CD8-positive, alpha-beta memory T cell (primary cell): ENCODE data around the gene CD244. TPM values are rescaled to one million over a fixed set of nuclear protein-coding genes. Genes with fewer than 3 reads are reported as not detected.

ENCODE experiments used
- polyA plus RNA-seq: library from polyadenylated mRNA; unstranded; fragments of 300-500 nt; fragmentation: Illumina TruSeq; gene quantifications from one replicate; pipeline ENCODE4 v1.2.3, GENCODE V29; 2021
- total RNA-seq, 2 experiments: library from RNA; stranded (reverse); gene quantifications; one replicate each; pipeline ENCODE4 v1.2.3, GENCODE V29; 2021

Gene CD244
- total and polyA plus RNA-seq, 3 experiments from 2014 or later = 1.8 to 40.7 (median 1.9) TPM

Other genes starting within 250 kb of the CD244 start
- 10 to 100 TPM; 74.0 to 75.0 TPM for gene SLAMF1, start 215.8 kb downstream of the CD244 start, total RNA-seq
- 48.5 TPM for gene SLAMF1, start 215.8 kb downstream of the CD244 start, polyA plus RNA-seq
- 100 to 1,000 TPM; 224 to 234 TPM for gene CD48, start 151.1 kb downstream of the CD244 start, total RNA-seq
- gene CD48, start 151.1 kb downstream of the CD244 start, polyA plus RNA-seq = 250 TPM
- gene SLAMF7, start 123.6 kb downstream of the CD244 start, total RNA-seq = 10 to 100 TPM; 79.5 to 97.4 TPM
- 165 TPM for gene SLAMF7, start 123.6 kb downstream of the CD244 start, polyA plus RNA-seq
- 10 to 100 TPM; 16.4 to 16.5 TPM for gene LY9, start 66.7 kb downstream of the CD244 start, total RNA-seq
- 206 TPM for gene LY9, start 66.7 kb downstream of the CD244 start, polyA plus RNA-seq
- not detected for gene ITLN1, start 22.3 kb upstream of the CD244 start, total RNA-seq
- not detected for gene ITLN1, start 22.3 kb upstream of the CD244 start, polyA plus RNA-seq
- not detected for gene ITLN2, start 91.9 kb upstream of the CD244 start, total RNA-seq
- not detected for gene ITLN2, start 91.9 kb upstream of the CD244 start, polyA plus RNA-seq
- gene F11R, start 158.3 kb upstream of the CD244 start, total RNA-seq = 10 to 100 TPM; 11.6 to 14.1 TPM
- gene F11R, start 158.3 kb upstream of the CD244 start, polyA plus RNA-seq = 18.3 TPM
- gene TSTD1, start 176.1 kb upstream of the CD244 start, total RNA-seq = 10 to 100 TPM; 40.2 to 46.1 TPM
- gene TSTD1, start 176.1 kb upstream of the CD244 start, polyA plus RNA-seq = 288 TPM
- 10 to 100 TPM; 63.3 to 67.7 TPM for gene USF1, start 183.1 kb upstream of the CD244 start, total RNA-seq
- 6.7 TPM for gene USF1, start 183.1 kb upstream of the CD244 start, polyA plus RNA-seq
- 100 to 1,000 TPM; 147 to 149 TPM for gene ARHGAP30, start 207.0 kb upstream of the CD244 start, total RNA-seq
- 213 TPM for gene ARHGAP30, start 207.0 kb upstream of the CD244 start, polyA plus RNA-seq
- under 1 TPM; 0.09 TPM for gene NECTIN4, start 226.7 kb upstream of the CD244 start, total RNA-seq
- not detected for gene NECTIN4, start 226.7 kb upstream of the CD244 start, polyA plus RNA-seq
- under 1 TPM; 0.42 to 0.49 TPM for gene KLHDC9, start 235.5 kb upstream of the CD244 start, total RNA-seq
- not detected for gene KLHDC9, start 235.5 kb upstream of the CD244 start, polyA plus RNA-seq